Transverse colon (tissue), 4 donors: ENCODE results near the gene DDTL.

ENCODE experiments used
- EP300 ChIP-seq: sonication (generic); formaldehyde crosslinking; IDR thresholded peaks from one replicate; pipeline ENCODE4 v1.6.1; 2017; ENCODE audit warnings: antibody characterized with exemption, low read depth
- POLR2A ChIP-seq: fragments of 450-650 bp; IDR thresholded peaks from one replicate; pipeline ENCODE4 v1.6.1; 2016; ENCODE audit warnings: antibody characterized with exemption, mild to moderate bottlenecking, moderate library complexity
- POLR2AphosphoS5 ChIP-seq, 3 donors: sonication (generic); formaldehyde crosslinking; IDR thresholded peaks; one replicate each; pipeline ENCODE4 v1.6.1; 2016; ENCODE audit warnings: antibody characterized with exemption in 3 of 3
- TF ChIP-seq, protein P1 (sequence below), 5 experiments: fragments of 200-600 bp in 3 of 5; fragments of 450-650 bp in 2 of 5; sonication (generic) in 3 of 5; IDR thresholded peaks; 1 replicate in 2 of 5; 2 replicates in 3 of 5; pipeline ENCODE4 v1.5.1; 2016 to 2017; ENCODE audit warnings: antibody characterized with exemption in 5 of 5, inconsistent platforms in 3 of 5, mild to moderate bottlenecking in 2 of 5, moderate library complexity in 1 of 5

GRCh38 chr22:24005201-24005600, 38.5 kb downstream of the DDTL start, which contains the start of gene GSTT4:
- TF ChIP-seq EP300 (no peak), POLR2AphosphoS5 (IDR thresholded peaks at IDR 0.05) (no peak), POLR2A (no peak)
- TF ChIP-seq, protein P1, sequence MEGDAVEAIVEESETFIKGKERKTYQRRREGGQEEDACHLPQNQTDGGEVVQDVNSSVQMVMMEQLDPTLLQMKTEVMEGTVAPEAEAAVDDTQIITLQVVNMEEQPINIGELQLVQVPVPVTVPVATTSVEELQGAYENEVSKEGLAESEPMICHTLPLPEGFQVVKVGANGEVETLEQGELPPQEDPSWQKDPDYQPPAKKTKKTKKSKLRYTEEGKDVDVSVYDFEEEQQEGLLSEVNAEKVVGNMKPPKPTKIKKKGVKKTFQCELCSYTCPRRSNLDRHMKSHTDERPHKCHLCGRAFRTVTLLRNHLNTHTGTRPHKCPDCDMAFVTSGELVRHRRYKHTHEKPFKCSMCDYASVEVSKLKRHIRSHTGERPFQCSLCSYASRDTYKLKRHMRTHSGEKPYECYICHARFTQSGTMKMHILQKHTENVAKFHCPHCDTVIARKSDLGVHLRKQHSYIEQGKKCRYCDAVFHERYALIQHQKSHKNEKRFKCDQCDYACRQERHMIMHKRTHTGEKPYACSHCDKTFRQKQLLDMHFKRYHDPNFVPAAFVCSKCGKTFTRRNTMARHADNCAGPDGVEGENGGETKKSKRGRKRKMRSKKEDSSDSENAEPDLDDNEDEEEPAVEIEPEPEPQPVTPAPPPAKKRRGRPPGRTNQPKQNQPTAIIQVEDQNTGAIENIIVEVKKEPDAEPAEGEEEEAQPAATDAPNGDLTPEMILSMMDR (IDR thresholded peaks at IDR 0.05): no peak
